ENCODE measurements around the gene HECW1.

HECW1 gene

DNA sequence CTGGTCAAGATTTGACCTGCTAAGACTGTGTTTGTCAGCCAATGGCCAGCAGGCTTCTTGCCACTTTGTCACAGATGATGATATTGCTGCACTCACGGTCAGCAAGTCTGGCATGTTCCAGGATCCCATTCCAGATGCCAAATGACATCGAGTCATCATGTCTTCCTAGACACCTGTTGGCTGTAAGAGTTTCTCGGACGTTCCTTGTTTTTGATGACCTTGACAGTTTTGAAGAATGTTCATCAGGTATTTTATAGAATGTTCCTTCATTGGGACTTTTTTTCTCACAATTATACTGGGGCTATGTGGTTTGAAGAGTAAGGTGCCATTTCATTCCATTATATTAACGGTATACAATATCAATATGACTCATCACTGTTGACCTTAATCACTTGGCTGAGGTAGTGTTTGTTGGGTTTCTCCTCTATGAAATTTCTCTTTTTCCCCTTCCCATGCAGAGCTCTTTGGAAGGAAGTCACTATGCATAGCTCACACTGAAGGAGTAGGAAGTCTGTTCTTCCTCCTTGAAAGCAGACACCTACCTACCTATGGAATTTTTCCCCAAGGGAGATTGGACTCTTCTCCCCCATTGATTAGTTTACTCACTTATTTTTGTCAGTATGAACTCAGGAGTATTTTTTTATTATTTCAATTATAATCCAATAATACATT lies 31.6 kb downstream of the HECW1 start:
- H3K9me3 ChIP-seq = no peaks in the 10 kb centered on the region
- no peak overlapping the region for H3K4me3 ChIP-seq
- intact Hi-C loops (cut with DNase I; ENCODE audit: low total_unique reads) = no loop called here
- H3K4me1 ChIP-seq = no peaks in the 10 kb centered on the region
- no peaks in the 10 kb centered on the region for H3K36me3 ChIP-seq
- H3K27ac ChIP-seq = no peak overlapping the region
- peaks cover 0 to 6% of the 10 kb centered on the region in 2 donors for H3K27me3 ChIP-seq
- TF ChIP-seq, protein P1, sequence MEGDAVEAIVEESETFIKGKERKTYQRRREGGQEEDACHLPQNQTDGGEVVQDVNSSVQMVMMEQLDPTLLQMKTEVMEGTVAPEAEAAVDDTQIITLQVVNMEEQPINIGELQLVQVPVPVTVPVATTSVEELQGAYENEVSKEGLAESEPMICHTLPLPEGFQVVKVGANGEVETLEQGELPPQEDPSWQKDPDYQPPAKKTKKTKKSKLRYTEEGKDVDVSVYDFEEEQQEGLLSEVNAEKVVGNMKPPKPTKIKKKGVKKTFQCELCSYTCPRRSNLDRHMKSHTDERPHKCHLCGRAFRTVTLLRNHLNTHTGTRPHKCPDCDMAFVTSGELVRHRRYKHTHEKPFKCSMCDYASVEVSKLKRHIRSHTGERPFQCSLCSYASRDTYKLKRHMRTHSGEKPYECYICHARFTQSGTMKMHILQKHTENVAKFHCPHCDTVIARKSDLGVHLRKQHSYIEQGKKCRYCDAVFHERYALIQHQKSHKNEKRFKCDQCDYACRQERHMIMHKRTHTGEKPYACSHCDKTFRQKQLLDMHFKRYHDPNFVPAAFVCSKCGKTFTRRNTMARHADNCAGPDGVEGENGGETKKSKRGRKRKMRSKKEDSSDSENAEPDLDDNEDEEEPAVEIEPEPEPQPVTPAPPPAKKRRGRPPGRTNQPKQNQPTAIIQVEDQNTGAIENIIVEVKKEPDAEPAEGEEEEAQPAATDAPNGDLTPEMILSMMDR (IDR thresholded peaks at IDR 0.05) = no peak
- no peak for DNase-seq

DNA sequence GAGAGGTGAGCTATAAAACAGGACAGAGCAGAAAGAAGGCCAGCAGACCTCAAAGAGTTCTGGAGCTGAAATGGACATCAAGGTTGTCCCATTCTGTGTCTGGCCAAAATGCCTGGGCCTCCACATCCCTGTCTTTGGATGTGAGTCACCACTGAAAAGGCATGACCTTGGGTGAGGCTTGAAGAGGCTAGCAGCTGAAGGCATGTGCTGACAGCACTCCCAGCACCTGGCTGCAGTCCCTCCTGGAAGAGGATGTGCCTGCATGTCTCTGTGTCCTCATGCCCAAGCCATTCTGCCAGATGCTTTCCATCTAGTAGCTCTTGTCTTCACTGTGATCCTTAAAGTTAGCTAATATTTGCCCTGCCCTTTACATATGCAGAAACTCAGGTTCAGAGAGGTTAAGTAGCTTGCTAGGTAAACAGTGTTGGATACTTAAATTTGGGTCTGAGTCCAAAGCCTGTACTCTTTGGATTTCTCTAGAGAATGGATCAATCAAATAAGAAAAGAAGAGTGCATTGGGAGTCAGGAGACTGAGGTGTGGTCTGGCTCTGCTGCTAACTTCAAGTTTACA lies 35.8 kb downstream of the HECW1 start:
- Histone ChIP-seq H3K4me1 (no peaks in the 10 kb centered on the region), H3K27ac (no peak overlapping the region), H3K27me3 (peaks cover 0 to 6% of the 10 kb centered on the region in 2 donors), H3K9me3 (no peaks in the 10 kb centered on the region), H3K4me3 (no peak overlapping the region), H3K36me3 (no peaks in the 10 kb centered on the region)
- TF ChIP-seq, protein P1 (IDR thresholded peaks at IDR 0.05) = no peak
- intact Hi-C loops (cut with DNase I; ENCODE audit: low total_unique reads) = no loop called here
- DNase-seq = no peak

DNA sequence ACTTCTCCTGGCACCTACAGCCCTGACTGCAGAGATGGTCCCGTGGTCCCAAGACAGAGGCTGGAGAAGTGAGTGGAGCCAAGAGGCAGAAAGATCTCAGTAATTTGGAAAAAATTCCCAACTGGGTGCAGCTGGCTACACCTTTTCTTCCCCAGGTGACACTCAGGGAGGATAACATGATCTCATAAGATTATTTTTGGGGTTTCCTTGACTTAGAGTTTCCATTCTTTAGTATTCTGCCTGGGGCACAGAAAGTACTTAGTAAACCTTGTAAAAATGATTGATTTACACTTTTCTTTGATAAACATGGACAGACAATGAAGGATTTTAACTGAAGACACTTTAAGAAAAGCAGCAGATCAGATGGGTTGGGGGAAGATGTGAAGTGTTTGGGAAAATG lies 38.6 kb downstream of the HECW1 start:
- no peaks in the 10 kb centered on the region for H3K9me3 ChIP-seq
- no peaks in the 10 kb centered on the region for H3K4me1 ChIP-seq
- no peaks in the 10 kb centered on the region for H3K36me3 ChIP-seq
- no peak overlapping the region for H3K4me3 ChIP-seq
- TF ChIP-seq, protein P1 (IDR thresholded peaks at IDR 0.05) = no peak
- no peak for DNase-seq
- intact Hi-C loops (cut with DNase I; ENCODE audit: low total_unique reads) = no loop called here
- H3K27ac ChIP-seq = no peak overlapping the region
- H3K27me3 ChIP-seq = no peaks in the 10 kb centered on the region

DNA sequence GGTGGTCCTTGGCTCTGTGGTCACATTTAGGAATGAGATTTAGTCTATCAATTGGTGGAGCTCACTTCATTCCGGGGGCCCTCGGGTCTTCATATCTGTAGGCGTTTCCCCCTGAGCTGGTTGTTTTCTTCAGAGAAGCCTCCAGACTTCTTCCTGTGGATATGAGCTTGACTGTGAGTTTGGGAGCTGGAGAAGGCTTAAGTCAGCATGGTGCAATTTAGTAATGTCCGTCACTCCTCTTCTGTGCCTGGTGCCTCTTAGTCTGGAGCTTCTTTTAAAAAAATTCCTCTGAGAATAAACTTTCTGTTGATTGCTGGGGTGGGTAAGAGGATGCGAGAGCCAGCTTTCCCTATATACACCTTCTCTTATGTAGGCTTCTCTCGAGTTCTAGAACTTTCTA lies 40.2 kb downstream of the HECW1 start:
- TF ChIP-seq, protein P1 (IDR thresholded peaks at IDR 0.05) = no peak
- H3K9me3 ChIP-seq = no peaks in the 10 kb centered on the region
- H3K4me3 ChIP-seq = no peak overlapping the region
- intact Hi-C loops (cut with DNase I; ENCODE audit: low total_unique reads) = no loop called here
- H3K4me1 ChIP-seq = no peaks in the 10 kb centered on the region
- H3K27me3 ChIP-seq = no peaks in the 10 kb centered on the region
- H3K36me3 ChIP-seq = no peaks in the 10 kb centered on the region
- no peak for DNase-seq
- H3K27ac ChIP-seq = no peak overlapping the region

DNA sequence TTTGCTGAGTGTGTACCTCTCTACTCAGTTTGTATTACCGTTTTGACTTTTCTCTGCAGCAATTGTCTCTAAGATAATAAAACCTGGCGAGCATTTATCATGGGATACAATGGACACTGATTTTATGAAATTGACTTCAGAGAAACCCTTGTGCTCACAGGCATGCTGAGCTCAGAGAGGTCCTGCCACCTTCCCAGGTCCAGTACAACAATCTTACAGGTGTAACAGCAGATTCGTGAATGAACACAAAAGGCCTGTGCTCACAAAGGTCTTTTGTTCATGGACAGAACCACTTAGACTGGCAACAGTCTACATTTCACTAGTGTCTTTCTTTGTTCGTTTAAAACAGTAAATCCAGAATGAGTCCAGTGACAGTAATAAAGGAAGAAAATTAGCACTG lies 43.2 kb downstream of the HECW1 start:
- Histone ChIP-seq H3K36me3 (no peaks in the 10 kb centered on the region), H3K27ac (no peak overlapping the region), H3K9me3 (no peaks in the 10 kb centered on the region), H3K4me3 (no peak overlapping the region), H3K4me1 (no peaks in the 10 kb centered on the region), H3K27me3 (no peaks in the 10 kb centered on the region)
- TF ChIP-seq, protein P1 (IDR thresholded peaks at IDR 0.05) = no peak
- DNase-seq = no peak
- intact Hi-C loops (cut with DNase I; ENCODE audit: low total_unique reads) = no loop called here
